Vagina (tissue), 2 donors: ENCODE results near the gene PCDHGA6.

Experiments
- CTCF ChIP-seq, 3 experiments: fragments of 450-650 bp in 2 of 3; fragments of 200-600 bp in 1 of 3; sonication (generic) in 1 of 3; IDR thresholded peaks; one replicate each; pipeline ENCODE4 v1.5.1; 2017 to 2019; ENCODE audit warnings: antibody characterized with exemption in 3 of 3, mild to moderate bottlenecking in 2 of 3, moderate library complexity in 2 of 3
- POLR2AphosphoS5 ChIP-seq, 2 donors: sonication (generic); formaldehyde crosslinking; IDR thresholded peaks; one replicate each; pipeline ENCODE4 v1.9.0; 2017; ENCODE audit warnings: antibody characterized with exemption in 2 of 2, mild to moderate bottlenecking in 2 of 2, low read depth in 1 of 2; ENCODE audit not compliant: insufficient read depth in 1 of 2

- peak in 2 of 3 experiments; percentile 32 to 41 for TF ChIP-seq CTCF (IDR thresholded peaks at IDR 0.05)
- TF ChIP-seq POLR2AphosphoS5 (IDR thresholded peaks at IDR 0.05; ENCODE audit: insufficient read depth in 1 of 2, low read depth in 1 of 2) = peak in 1 of 2 donors; percentile 43
Measured at GRCh38 chr5:141417494-141418172, 43.9 kb downstream of the PCDHGA6 start, which contains the start of gene PCDHGB7.
